HEK293T (cell line): ENCODE measurements around the gene FBLN2.

Source experiments
- CTCF ChIA-PET: fragments of 350-600 bp; formaldehyde crosslinking; extraction: SDS; loops from one replicate; lab custom pipeline; 2021; ENCODE audit warnings: antibody characterized with exemption, inconsistent platforms; lab: Yijun Ruan, JAX
- POLR2A ChIA-PET: fragments of 350-600 bp; formaldehyde crosslinking; extraction: SDS; loops from one replicate; lab custom pipeline; 2020; ENCODE audit warnings: antibody characterized with exemption, inconsistent platforms; lab: Yijun Ruan, JAX
- DNase-seq: peaks from one replicate; pipeline ENCODE4 v3.0.0; 2012; ENCODE audit warnings: mixed read lengths; ENCODE audit errors: extremely low spot score
- ARNT ChIP-seq: fragments of 450-650 bp; IDR thresholded peaks from 2 replicates; pipeline ENCODE4 v1.6.1; 2017; ENCODE audit warnings: mild to moderate bottlenecking
- BHLHE40 ChIP-seq: fragments of 450-650 bp; IDR thresholded peaks from 2 replicates; pipeline ENCODE4 v1.6.1; 2016; ENCODE audit warnings: mild to moderate bottlenecking, moderate library complexity, borderline replicate concordance
- CTBP1 ChIP-seq: fragments of 450-650 bp; IDR thresholded peaks from 2 replicates; pipeline ENCODE4 v1.6.1; 2016; ENCODE audit warnings: borderline replicate concordance
- ELF4 ChIP-seq: fragments of 450-650 bp; IDR thresholded peaks from 2 replicates; pipeline ENCODE4 v1.6.1; 2017; ENCODE audit warnings: antibody characterized with exemption
- FOXA1 ChIP-seq: fragments of 450-650 bp; IDR thresholded peaks from 2 replicates; pipeline ENCODE4 v1.6.1; 2016; ENCODE audit warnings: mild to moderate bottlenecking
- FOXK2 ChIP-seq: fragments of 450-650 bp; IDR thresholded peaks from 2 replicates; pipeline ENCODE4 v1.6.1; 2016; ENCODE audit warnings: mild to moderate bottlenecking
- FOXM1 ChIP-seq: fragments of 450-650 bp; IDR thresholded peaks from 2 replicates; pipeline ENCODE4 v1.6.1; 2017; ENCODE audit warnings: mild to moderate bottlenecking, borderline replicate concordance
- HDGF ChIP-seq: fragments of 450-650 bp; IDR thresholded peaks from 2 replicates; pipeline ENCODE4 v1.6.1; 2017; ENCODE audit warnings: antibody characterized with exemption, borderline replicate concordance
- L3MBTL2 ChIP-seq: fragments of 450-650 bp; conservative IDR thresholded peaks from 2 replicates; pipeline ENCODE4 v1.6.1; 2016; ENCODE audit warnings: mild to moderate bottlenecking
- LEF1 ChIP-seq: fragments of 450-650 bp; IDR thresholded peaks from 2 replicates; pipeline ENCODE4 v1.6.1; 2017; ENCODE audit warnings: mild to moderate bottlenecking, borderline replicate concordance
- NFRKB ChIP-seq: fragments of 450-650 bp; IDR thresholded peaks from 2 replicates; pipeline ENCODE4 v1.6.1; 2016; ENCODE audit warnings: mild to moderate bottlenecking, moderate library complexity
- PKNOX1 ChIP-seq: fragments of 450-650 bp; IDR thresholded peaks from 2 replicates; pipeline ENCODE4 v1.6.1; 2016
- SP1 ChIP-seq: fragments of 450-650 bp; IDR thresholded peaks from 2 replicates; pipeline ENCODE4 v1.6.1; 2017
- SUZ12 ChIP-seq: fragments of 450-650 bp; IDR thresholded peaks from 2 replicates; pipeline ENCODE4 v1.6.1; 2016; ENCODE audit warnings: mild to moderate bottlenecking
- TARDBP ChIP-seq: fragments of 450-650 bp; IDR thresholded peaks from 2 replicates; pipeline ENCODE4 v1.6.1; 2016
- ZNF384 ChIP-seq: fragments of 450-650 bp; IDR thresholded peaks from 2 replicates; pipeline ENCODE4 v1.6.1; 2016

Gene FBLN2

GRCh38 chr3:13535905-13536304 lies 13.0 kb upstream of the FBLN2 start:
- ChIA-PET POLR2A (no interaction called here), CTCF (no interaction called here)
- no peak for TF ChIP-seq ARNT
- TF ChIP-seq L3MBTL2: no peak
- TF ChIP-seq CTBP1: no peak
- no peak for TF ChIP-seq SUZ12
- DNase-seq: no peak

- ChIA-PET POLR2A (no interaction called here), CTCF (no interaction called here)
- TF ChIP-seq SP1 (no peak), ARNT (no peak), FOXA1 (no peak), BHLHE40 (no peak), HDGF (no peak)
- no peak for DNase-seq
Observed at GRCh38 chr3:13536432-13536831, 12.5 kb upstream of the FBLN2 start.

- ChIA-PET POLR2A (no interaction called here), CTCF (no interaction called here)
- DNase-seq: no peak
- no peak for TF ChIP-seq HDGF
- TF ChIP-seq L3MBTL2: no peak
- no peak for TF ChIP-seq CTBP1
- TF ChIP-seq FOXA1: no peak
- no peak for TF ChIP-seq NFRKB
- no peak for TF ChIP-seq ARNT
- TF ChIP-seq TARDBP: no peak
- TF ChIP-seq BHLHE40: no peak
- no peak for TF ChIP-seq ZNF384
- no peak for TF ChIP-seq FOXM1
Observed at GRCh38 chr3:13536832-13537231, 12.1 kb upstream of the FBLN2 start.

GRCh38 chr3:13537244-13537908 lies 11.5 kb upstream of the FBLN2 start:
- ChIA-PET CTCF (no interaction called here), POLR2A (no interaction called here)
- DNase-seq: no peak
- TF ChIP-seq BHLHE40 (no peak), PKNOX1 (no peak), ELF4 (no peak), FOXA1 (no peak), CTBP1 (no peak), L3MBTL2 (no peak), ARNT (no peak), TARDBP (no peak), SP1 (no peak), SUZ12 (no peak), FOXK2 (no peak), NFRKB (no peak), HDGF (no peak), FOXM1 (no peak)

GRCh38 chr3:13537909-13538296 lies 11.0 kb upstream of the FBLN2 start:
- DNase-seq: no peak
- ChIA-PET POLR2A (no interaction called here), CTCF (no interaction called here)
- TF ChIP-seq LEF1: no peak
- TF ChIP-seq SUZ12: no peak
- no peak for TF ChIP-seq FOXM1
- no peak for TF ChIP-seq CTBP1

GRCh38 chr3:13538520-13539291 lies 10.2 kb upstream of the FBLN2 start:
- ChIA-PET CTCF (interaction anchor here (0.7 to 1.4 kb wide), 2 partner anchors 109 to 115 kb away, joined by 4 read pairs; no protein-coding TSS in a partner anchor), POLR2A (no interaction called here)
- no peak for DNase-seq
- TF ChIP-seq SUZ12: no peak
- TF ChIP-seq TARDBP: no peak
- no peak for TF ChIP-seq ARNT
- TF ChIP-seq LEF1: no peak
- TF ChIP-seq FOXK2: no peak
- TF ChIP-seq SP1: no peak
- TF ChIP-seq ELF4: no peak
- no peak for TF ChIP-seq PKNOX1
- TF ChIP-seq FOXA1: no peak
- TF ChIP-seq NFRKB: no peak
- TF ChIP-seq ZNF384: no peak
- TF ChIP-seq L3MBTL2: no peak
- no peak for TF ChIP-seq BHLHE40

- TF ChIP-seq FOXM1 (no peak), PKNOX1 (no peak), LEF1 (no peak), BHLHE40 (no peak), ZNF384 (no peak), TARDBP (no peak)
- ChIA-PET CTCF (interaction anchor here (0.7 to 1.4 kb wide), 2 partner anchors 109 to 114 kb away, joined by 4 read pairs; no protein-coding TSS in a partner anchor), POLR2A (no interaction called here)
- no peak for DNase-seq
Observed at GRCh38 chr3:13539292-13539638, 9.7 kb upstream of the FBLN2 start.
